ENCODE results near the gene NDFIP1. TPM values are rescaled to one million over a fixed set of nuclear protein-coding genes. Genes with fewer than 3 reads are reported as not detected.

The NDFIP1 gene
- total RNA-seq, 2 experiments from 2014 or later: 54.9 to 86.7 TPM

GRCh38 chr5:142134331-142135010 is 25.9 kb downstream of the NDFIP1 start:
- intact Hi-C loops (cut with DNase I, micrococcal nuclease): no loop called here
- CTCF ChIA-PET: interaction anchor here (1.0 to 4.6 kb wide), 5 partner anchors 9 to 165 kb away, joined by 3 to 25 read pairs (median 7); partner anchors contain the start of gene RNF14
- Mint-ChIP-seq H3K9me3 (ENCODE audit: low read depth) (no peaks in the 10 kb centered on the region), H3K4me3 (no peak overlapping the region), H3K4me1 (peaks cover 27% of the 10 kb centered on the region), H3K27ac (no peak overlapping the region), H3K36me3 (ENCODE audit: low read depth) (peaks cover 32% of the 10 kb centered on the region), H3K27me3 (no peaks in the 10 kb centered on the region)
- no peak for DNase-seq
- ATAC-seq: no peak
- POLR2A ChIA-PET: interaction anchor here (0.7 kb wide), 1 partner anchor 131 kb away, joined by 3 read pairs; no protein-coding TSS in a partner anchor

- intact Hi-C loops (cut with DNase I, micrococcal nuclease): loop anchor here in 1 of 2 experiments (5.0 kb wide), 1 partner anchor 34 kb away; the partner anchor contains the start of gene NDFIP1
- CTCF ChIA-PET: interaction anchor here (0.8 to 13.8 kb wide), 4 partner anchors 10 to 536 kb away, joined by 3 to 352 read pairs (median 62); partner anchors contain the start of gene GNPDA1
- Mint-ChIP-seq H3K36me3 (ENCODE audit: low read depth) (peaks cover 38% of the 10 kb centered on the region), H3K4me1 (peaks cover 11% of the 10 kb centered on the region), H3K27me3 (no peaks in the 10 kb centered on the region), H3K4me3 (no peak overlapping the region), H3K9me3 (ENCODE audit: low read depth) (no peaks in the 10 kb centered on the region), H3K27ac (no peak overlapping the region)
- no peak for ATAC-seq
- POLR2A ChIA-PET: no interaction called here
- no peak for DNase-seq
Measured at GRCh38 chr5:142141463-142141862, 32.9 kb downstream of the NDFIP1 start.

GRCh38 chr5:142143878-142144277 is 35.3 kb downstream of the NDFIP1 start:
- ChIA-PET POLR2A (interaction anchor here (1.0 kb wide), 1 partner anchor 132 kb away, joined by 3 read pairs; the partner anchor contains the start of gene GNPDA1), CTCF (interaction anchor here (0.6 to 13.8 kb wide), 30 partner anchors 8 to 512 kb away, joined by 3 to 352 read pairs (median 6); partner anchors contain the start of genes GNPDA1, RNF14 and SPRY4)
- H3K27me3 Mint-ChIP-seq: no peaks in the 10 kb centered on the region
- no peaks in the 10 kb centered on the region for H3K9me3 Mint-ChIP-seq (ENCODE audit: low read depth)
- H3K4me1 Mint-ChIP-seq: peaks cover 7% of the 10 kb centered on the region
- H3K36me3 Mint-ChIP-seq (ENCODE audit: low read depth): peaks cover 46% of the 10 kb centered on the region
- DNase-seq (no peak), ATAC-seq (no peak)
- intact Hi-C loops (cut with DNase I, micrococcal nuclease): loop anchor here (2.0 to 5.0 kb wide), 3 partner anchors 37 to 451 kb away; partner anchors contain the start of gene NDFIP1 (in 1 of the 2)
- H3K27ac Mint-ChIP-seq: peak overlapping the region; percentile 8
- H3K4me3 Mint-ChIP-seq: no peak overlapping the region

GRCh38 chr5:142145106-142145900 is 36.7 kb downstream of the NDFIP1 start:
- intact Hi-C loops (cut with DNase I, micrococcal nuclease): loop anchor here (1.0 to 5.0 kb wide), 6 partner anchors 130 to 453 kb away; no protein-coding TSS in a partner anchor

GRCh38 chr5:142149363-142149762 is 40.8 kb downstream of the NDFIP1 start:
- Mint-ChIP-seq H3K4me1 (peaks cover 2% of the 10 kb centered on the region), H3K27me3 (no peaks in the 10 kb centered on the region), H3K36me3 (ENCODE audit: low read depth) (peaks cover 42% of the 10 kb centered on the region), H3K27ac (no peak overlapping the region), H3K4me3 (no peak overlapping the region), H3K9me3 (ENCODE audit: low read depth) (no peaks in the 10 kb centered on the region)
- CTCF ChIA-PET: interaction anchor here (0.7 to 13.8 kb wide), 8 partner anchors 11 to 221 kb away, joined by 3 to 352 read pairs (median 4); partner anchors contain the start of gene GNPDA1
- no peak for DNase-seq
- intact Hi-C loops (cut with DNase I, micrococcal nuclease): loop anchor here in 1 of 2 experiments (5.0 kb wide), 1 partner anchor 457 kb away; no protein-coding TSS in a partner anchor
- ATAC-seq: no peak
- POLR2A ChIA-PET: interaction anchor here (0.6 kb wide), 1 partner anchor 399 kb away, joined by 3 read pairs; no protein-coding TSS in a partner anchor

More at GRCh38 chr5:142145106-142145900, 36.7 kb downstream of the NDFIP1 start:
- Mint-ChIP-seq H3K27ac (no peak overlapping the region), H3K4me1 (peaks cover 7% of the 10 kb centered on the region), H3K36me3 (ENCODE audit: low read depth) (peaks cover 45% of the 10 kb centered on the region), H3K27me3 (no peaks in the 10 kb centered on the region), H3K9me3 (ENCODE audit: low read depth) (no peaks in the 10 kb centered on the region), H3K4me3 (no peak overlapping the region)
- ChIA-PET CTCF (interaction anchor here (0.6 to 13.8 kb wide), 15 partner anchors 9 to 240 kb away, joined by 3 to 352 read pairs (median 5); partner anchors contain the start of genes GNPDA1 and RNF14), POLR2A (interaction anchor here (0.6 kb wide), 1 partner anchor 116 kb away, joined by 3 read pairs; no protein-coding TSS in a partner anchor)
- DNase-seq (peak; percentile 78), ATAC-seq (peak; percentile 93)

GRCh38 chr5:142150431-142150830 is 41.9 kb downstream of the NDFIP1 start:
- no peak overlapping the region for H3K4me3 Mint-ChIP-seq
- DNase-seq (no peak), ATAC-seq (no peak)
- H3K9me3 Mint-ChIP-seq (ENCODE audit: low read depth): no peaks in the 10 kb centered on the region
- peaks cover 7% of the 10 kb centered on the region for H3K4me1 Mint-ChIP-seq
- POLR2A ChIA-PET: no interaction called here
- peaks cover 45% of the 10 kb centered on the region for H3K36me3 Mint-ChIP-seq (ENCODE audit: low read depth)
- no peaks in the 10 kb centered on the region for H3K27me3 Mint-ChIP-seq
- CTCF ChIA-PET: interaction anchor here (2.3 to 13.8 kb wide), 2 partner anchors 155 to 190 kb away, joined by 9 to 352 read pairs; no protein-coding TSS in a partner anchor
- intact Hi-C loops (cut with DNase I, micrococcal nuclease): loop anchor here (5.0 to 10.0 kb wide), 2 partner anchors 292 to 294 kb away; no protein-coding TSS in a partner anchor
- peak overlapping the region; percentile 42 for H3K27ac Mint-ChIP-seq

- Mint-ChIP-seq H3K27ac (no peak overlapping the region), H3K27me3 (no peaks in the 10 kb centered on the region), H3K36me3 (ENCODE audit: low read depth) (peaks cover 41% of the 10 kb centered on the region), H3K4me1 (peaks cover 16% of the 10 kb centered on the region), H3K4me3 (no peak overlapping the region), H3K9me3 (ENCODE audit: low read depth) (no peaks in the 10 kb centered on the region)
- ChIA-PET CTCF (interaction anchor here (0.5 to 13.8 kb wide), 17 partner anchors 8 to 547 kb away, joined by 3 to 352 read pairs (median 4); no protein-coding TSS in a partner anchor), POLR2A (no interaction called here)
- ATAC-seq: peak; percentile 77
- DNase-seq: peak; percentile 68
- intact Hi-C loops (cut with DNase I, micrococcal nuclease): loop anchor here (1.0 to 10.0 kb wide), 4 partner anchors 291 to 548 kb away; no protein-coding TSS in a partner anchor
Measured at GRCh38 chr5:142151436-142152383, 43.1 kb downstream of the NDFIP1 start.

- Mint-ChIP-seq H3K27ac (no peak overlapping the region), H3K4me1 (peaks cover 16% of the 10 kb centered on the region), H3K4me3 (no peak overlapping the region), H3K36me3 (ENCODE audit: low read depth) (peaks cover 35% of the 10 kb centered on the region), H3K9me3 (ENCODE audit: low read depth) (no peaks in the 10 kb centered on the region), H3K27me3 (no peaks in the 10 kb centered on the region)
- no peak for ATAC-seq
- DNase-seq: no peak
- ChIA-PET CTCF (interaction anchor here (0.6 to 13.8 kb wide), 10 partner anchors 9 to 546 kb away, joined by 3 to 352 read pairs (median 4); no protein-coding TSS in a partner anchor), POLR2A (no interaction called here)
- intact Hi-C loops (cut with DNase I, micrococcal nuclease): loop anchor here (1.0 to 10.0 kb wide), 4 partner anchors 290 to 547 kb away; no protein-coding TSS in a partner anchor
Measured at GRCh38 chr5:142152384-142152732, 43.8 kb downstream of the NDFIP1 start.

GRCh38 chr5:142153674-142154448 is 45.3 kb downstream of the NDFIP1 start:
- no peaks in the 10 kb centered on the region for H3K27me3 Mint-ChIP-seq
- intact Hi-C loops (cut with DNase I, micrococcal nuclease): loop anchor here (5.0 to 10.0 kb wide), 2 partner anchors 288 to 291 kb away; no protein-coding TSS in a partner anchor
- peaks cover 26% of the 10 kb centered on the region for H3K36me3 Mint-ChIP-seq (ENCODE audit: low read depth)
- H3K27ac Mint-ChIP-seq: no peak overlapping the region
- ATAC-seq (no peak), DNase-seq (no peak)
- POLR2A ChIA-PET: interaction anchor here (0.7 kb wide), 1 partner anchor 57 kb away, joined by 5 read pairs; no protein-coding TSS in a partner anchor
- CTCF ChIA-PET: interaction anchor here (0.7 to 13.8 kb wide), 5 partner anchors 9 to 279 kb away, joined by 3 to 352 read pairs (median 4); no protein-coding TSS in a partner anchor
- no peak overlapping the region for H3K4me3 Mint-ChIP-seq
- H3K9me3 Mint-ChIP-seq (ENCODE audit: low read depth): no peaks in the 10 kb centered on the region
- peaks cover 16% of the 10 kb centered on the region for H3K4me1 Mint-ChIP-seq

Measured in activated CD4-positive, alpha-beta T cell treated with anti-CD3 and anti-CD28 coated beads for 36 hours (primary cell).